HT1080 (cell line): Measurements from ENCODE around the gene CDH4. TPM values are rescaled to one million over a fixed set of nuclear protein-coding genes. Genes with fewer than 3 reads are reported as not detected.

ENCODE experiments used
- DNase-seq: peaks from one replicate; pipeline ENCODE4 v3.0.0-alpha.2; 2015; ENCODE audit warnings: low read depth
- total RNA-seq: library from RNA; depleted of rRNA; stranded (reverse); fragments of >200 nt; shearing (Covaris generic); gene quantifications from 2 replicates; pipeline ENCODE4 v1.2.3, GENCODE V29; 2014

Gene CDH4
- total RNA-seq, 1 experiment from 2014 or later: 10.8 TPM

DNA sequence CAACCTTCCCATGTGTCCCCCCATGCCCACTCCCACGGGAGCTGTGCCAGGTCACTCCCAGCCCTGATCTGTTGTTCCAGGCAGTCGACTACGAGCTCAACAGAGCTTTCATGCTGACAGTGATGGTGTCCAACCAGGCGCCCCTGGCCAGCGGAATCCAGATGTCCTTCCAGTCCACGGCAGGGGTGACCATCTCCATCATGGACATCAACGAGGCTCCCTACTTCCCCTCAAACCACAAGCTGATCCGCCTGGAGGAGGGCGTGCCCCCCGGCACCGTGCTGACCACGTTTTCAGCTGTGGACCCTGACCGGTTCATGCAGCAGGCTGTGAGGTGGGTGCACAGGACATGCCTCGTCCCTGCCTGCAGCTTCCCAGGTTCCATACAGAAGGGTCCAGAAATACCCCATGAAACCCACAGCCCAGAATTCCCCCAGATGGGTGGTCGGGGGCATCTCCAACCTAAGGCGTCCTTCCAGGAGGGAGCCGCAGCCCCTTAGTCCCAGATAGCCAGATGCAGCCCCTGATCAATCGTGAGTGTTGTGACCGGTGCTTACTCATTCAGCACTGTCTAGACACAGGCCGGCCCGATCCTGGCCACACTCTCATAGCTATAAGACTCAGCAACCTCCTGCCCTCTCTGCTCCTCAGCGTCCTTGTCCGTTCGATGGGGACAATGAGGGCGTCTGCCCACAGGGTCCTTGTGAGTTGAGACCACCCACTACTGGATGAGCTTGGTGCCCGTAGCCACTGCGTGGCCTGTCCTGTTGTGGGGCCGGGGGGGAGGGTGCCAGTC, 671.5 kb downstream of the CDH4 start:
- DNase-seq: no peak

DNA sequence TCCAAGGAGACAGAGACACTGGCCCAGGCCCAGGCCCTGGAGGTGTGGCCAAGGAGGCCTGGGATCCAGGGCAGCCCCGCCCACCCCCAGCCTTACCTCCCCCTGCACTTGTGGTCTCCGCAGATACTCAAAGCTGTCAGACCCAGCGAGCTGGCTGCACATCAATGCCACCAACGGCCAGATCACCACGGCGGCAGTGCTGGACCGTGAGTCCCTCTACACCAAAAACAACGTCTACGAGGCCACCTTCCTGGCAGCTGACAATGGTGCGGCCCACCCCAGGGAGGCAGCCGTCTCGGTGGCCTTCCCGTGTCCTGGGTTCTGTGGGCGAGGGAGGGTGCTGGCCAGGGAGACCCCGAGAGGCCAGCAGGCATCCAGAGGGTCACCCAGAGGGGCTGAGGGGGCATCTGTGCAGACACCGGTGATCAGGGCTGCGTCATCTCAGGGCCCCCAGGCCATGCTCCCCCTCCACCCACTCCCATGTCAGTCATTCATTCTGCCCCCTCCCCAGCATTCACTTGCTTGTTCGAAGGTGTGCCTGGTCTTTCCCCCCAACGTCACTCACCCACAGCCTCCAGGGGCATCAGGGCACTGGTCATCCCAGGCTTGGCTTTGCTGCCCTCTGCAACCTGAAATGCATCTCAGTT, 672.3 kb downstream of the CDH4 start:
- DNase-seq: no peak

GRCh38 chr20:61924858-61925554, 672.9 kb downstream of the CDH4 start:
- DNase-seq: no peak

GRCh38 chr20:61925555-61926252, 673.6 kb downstream of the CDH4 start:
- DNase-seq: peak; percentile 66

- no peak for DNase-seq
Observed at GRCh38 chr20:61926253-61926613, 674.2 kb downstream of the CDH4 start.

DNA sequence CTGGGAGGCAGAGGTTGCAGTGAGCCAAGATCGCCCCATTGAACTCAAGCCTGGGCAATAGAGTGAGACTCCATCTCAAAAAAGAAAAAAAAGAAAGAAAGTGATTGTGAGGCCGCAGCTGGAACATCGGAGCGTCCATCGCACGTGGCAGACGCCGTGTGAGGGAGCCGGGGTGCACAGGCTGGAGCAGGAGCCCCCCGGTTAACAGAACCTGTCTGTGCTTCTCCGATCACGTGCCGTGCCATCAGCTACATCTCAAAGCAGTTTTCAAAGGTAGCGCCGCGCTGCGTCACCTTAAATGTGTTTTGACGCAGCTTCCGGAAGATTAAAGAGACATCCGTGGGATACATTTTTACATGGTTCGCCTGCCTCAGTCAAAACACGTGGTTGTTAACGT, 674.7 kb downstream of the CDH4 start:
- DNase-seq: no peak

DNA sequence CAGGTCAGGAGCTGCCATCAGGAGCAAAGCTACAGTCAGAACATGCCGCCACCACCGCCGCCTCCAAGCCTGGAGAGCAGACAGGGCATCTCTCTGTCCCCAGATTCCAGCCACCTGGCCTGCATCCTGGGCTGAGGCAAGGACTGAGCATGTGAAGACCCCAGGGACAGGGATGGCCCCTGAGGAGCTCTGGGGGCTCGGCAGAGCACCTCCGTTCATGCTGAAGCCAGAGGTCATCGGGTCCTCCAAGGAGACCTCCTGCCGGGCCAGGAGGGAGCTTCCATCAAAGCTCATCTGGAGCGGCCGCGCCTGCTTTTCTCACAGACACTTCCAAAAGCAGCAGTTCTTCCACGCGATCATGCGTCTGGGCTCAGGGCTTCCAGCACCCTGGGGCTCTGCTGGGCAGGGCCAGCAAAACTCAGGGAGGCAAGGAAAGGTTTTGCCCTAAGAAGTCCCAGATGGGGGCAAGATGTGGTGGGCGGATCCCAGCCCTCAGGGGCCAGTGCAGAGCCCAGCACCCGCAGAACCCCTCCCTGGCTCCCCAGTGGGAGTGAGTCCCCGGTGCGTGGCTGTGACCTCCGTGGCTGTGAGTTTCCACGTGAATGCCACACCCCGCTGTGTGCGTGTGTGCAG, 675.2 kb downstream of the CDH4 start:
- no peak for DNase-seq

DNA sequence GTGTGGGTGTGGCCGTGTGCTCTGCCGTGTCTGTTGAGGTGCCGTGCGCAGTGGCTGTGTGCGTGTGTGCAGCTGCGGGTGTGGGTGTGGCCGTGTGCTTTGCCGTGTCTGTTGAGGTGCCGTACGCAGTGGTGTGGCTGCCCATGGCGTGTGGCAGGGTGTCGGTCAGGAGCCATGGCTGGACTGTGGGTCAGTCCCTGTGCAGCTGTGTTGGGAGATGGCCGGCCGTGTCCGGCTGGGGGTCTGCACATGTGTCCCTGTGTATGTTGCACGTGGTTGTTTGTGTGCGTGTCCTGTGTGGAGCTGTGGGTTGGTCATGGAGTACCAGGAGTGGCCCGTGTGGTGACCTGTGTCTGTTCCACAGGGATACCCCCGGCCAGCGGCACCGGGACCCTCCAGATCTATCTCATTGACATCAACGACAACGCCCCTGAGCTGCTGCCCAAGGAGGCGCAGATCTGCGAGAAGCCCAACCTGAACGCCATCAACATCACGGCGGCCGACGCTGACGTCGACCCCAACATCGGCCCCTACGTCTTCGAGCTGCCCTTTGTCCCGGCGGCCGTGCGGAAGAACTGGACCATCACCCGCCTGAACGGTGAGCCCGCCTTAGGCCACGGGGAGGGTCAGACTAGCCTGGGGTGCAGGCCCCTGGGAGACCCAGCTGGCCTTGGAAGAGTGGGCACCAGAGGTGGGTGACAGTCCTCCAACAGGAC, 675.9 kb downstream of the CDH4 start:
- DNase-seq: no peak

DNA sequence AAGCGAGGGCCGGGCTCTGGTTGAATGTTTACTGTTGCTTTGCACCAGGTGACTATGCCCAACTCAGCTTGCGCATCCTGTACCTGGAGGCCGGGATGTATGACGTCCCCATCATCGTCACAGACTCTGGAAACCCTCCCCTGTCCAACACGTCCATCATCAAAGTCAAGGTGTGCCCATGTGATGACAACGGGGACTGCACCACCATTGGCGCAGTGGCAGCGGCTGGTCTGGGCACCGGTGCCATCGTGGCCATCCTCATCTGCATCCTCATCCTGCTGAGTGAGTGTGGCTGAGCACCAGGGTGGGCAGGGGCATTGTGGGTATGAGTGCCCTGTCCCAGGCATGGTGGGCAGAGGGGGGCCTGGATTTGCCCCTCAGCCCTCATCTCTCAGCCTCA, 677.5 kb downstream of the CDH4 start:
- DNase-seq: no peak

DNA sequence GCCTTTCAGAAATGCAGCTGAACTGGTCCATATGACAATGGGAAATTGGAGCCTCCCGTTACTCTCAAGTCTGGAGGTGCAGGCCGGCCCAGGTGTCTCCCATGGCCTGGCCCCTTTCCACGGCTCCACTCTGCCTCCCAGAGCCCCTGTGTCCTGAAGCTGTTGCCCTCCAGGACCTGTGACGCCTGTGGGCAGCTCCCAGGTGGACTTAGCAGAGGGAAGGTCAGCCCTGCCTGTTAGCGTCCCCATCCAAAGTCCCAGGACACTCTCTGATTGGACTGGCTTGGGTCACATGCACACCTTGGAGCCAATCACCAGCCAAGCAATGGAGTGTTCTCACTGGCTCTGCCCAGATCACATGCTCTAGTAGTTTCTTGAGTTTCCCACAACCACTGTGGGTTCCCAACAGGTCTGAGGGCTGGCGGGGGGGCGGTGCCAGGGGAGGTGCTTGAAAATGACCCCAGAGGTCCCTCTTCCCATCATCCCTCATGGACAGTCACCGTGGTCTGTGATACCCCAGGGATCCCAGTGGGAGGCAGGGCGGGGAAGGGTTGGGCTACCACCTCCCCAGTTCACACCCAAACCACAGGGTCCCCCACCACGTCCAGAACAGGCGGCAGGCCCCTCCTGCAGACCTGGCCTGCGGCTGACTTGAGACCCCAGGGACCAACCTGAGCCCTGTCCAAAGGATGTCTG, 678.1 kb downstream of the CDH4 start:
- no peak for DNase-seq

DNA sequence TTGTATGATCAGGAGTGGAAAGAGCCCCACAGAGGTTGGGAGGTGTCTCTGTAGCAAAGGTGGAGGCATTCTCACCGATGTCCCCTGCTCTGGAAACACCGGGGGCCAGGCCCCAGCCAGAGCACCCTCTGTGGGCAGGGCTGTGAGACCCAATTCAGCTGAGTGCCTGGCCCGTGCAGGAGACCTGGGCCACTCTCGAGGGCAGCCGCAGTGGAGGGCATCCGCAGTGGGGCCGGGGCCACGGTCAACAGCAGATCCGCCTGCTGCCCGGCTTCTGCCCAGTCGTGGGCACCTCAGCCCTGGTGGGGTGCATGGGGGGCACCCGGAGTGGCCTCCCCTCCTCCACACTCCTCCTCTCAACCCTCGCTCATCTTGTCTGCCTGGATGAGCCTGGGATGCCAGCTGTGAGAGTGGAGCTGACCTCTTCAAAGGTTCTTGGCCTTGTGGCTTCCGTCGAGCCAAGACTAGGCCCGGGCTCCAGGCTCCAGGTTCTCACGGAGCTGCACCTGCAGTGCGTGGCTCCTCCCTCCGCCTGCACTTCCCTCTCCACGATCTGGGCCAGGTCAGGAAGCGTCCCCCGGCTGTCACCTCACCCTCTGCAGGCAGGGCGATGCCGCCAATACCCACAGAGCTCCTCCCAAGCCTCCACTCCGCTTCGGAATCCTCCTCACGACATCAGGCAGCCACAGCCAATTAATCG, 678.9 kb downstream of the CDH4 start:
- DNase-seq: no peak

DNA sequence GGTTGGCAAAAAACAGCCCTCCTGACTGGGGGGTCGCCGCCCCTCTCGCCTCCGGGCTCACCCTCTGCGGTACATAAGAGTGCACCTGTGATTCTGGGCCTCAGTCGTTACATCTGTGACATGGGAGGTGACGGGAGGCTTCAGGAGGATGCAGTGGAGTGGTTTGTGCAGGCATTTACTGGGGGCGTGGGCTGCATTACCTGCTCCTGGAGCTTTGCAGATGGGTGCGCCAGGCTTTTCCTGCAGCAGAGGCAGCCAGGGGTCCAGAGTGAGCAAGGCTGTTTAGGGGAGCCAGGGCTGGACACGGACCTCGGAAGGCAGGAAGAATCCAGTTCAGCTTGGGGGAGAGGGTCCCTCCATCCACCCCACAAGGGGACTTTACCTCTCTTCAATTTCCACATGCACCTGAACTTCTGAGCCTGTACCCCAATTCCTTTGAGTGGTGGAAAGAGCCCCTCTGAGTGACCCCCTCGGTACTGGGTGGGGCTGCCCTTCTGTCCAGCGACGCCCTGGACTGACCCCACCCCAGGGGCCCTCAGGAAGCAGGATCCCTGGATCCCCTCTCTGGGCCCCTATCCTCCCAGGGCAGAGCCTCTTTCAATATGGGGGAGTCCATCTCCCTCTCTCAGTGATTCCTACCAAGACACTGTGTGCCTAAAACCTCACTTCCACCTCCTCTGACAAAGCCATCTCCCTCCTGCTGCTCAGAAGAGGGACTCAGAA, 679.6 kb downstream of the CDH4 start:
- no peak for DNase-seq

GRCh38 chr20:61932199-61932592, 680.1 kb downstream of the CDH4 start:
- DNase-seq: no peak

- no peak for DNase-seq
Observed at GRCh38 chr20:61932711-61933480, 680.8 kb downstream of the CDH4 start.

DNA sequence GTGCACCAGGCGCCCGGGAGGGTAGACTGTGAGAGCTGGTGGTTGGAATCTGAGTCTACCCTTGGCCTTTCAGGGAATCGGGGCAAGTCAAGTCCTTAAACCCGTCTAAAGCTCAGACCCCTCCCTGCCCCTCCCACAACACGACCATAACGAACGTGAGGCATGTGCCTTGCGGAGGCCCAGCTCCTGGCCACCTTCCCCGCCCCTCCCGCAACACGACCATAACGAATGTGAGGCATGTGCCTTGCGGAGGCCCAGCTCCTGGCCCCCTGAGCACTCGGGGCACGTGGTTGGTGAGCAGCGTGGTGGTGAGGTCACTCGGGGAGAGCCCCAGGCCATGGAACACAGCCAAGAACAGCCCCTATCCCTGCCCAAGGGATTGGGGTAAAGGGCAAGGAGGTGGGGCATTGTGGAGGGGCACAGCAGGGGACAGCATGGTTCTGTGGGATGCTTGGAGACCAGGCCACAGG, 681.5 kb downstream of the CDH4 start:
- DNase-seq: no peak

DNA sequence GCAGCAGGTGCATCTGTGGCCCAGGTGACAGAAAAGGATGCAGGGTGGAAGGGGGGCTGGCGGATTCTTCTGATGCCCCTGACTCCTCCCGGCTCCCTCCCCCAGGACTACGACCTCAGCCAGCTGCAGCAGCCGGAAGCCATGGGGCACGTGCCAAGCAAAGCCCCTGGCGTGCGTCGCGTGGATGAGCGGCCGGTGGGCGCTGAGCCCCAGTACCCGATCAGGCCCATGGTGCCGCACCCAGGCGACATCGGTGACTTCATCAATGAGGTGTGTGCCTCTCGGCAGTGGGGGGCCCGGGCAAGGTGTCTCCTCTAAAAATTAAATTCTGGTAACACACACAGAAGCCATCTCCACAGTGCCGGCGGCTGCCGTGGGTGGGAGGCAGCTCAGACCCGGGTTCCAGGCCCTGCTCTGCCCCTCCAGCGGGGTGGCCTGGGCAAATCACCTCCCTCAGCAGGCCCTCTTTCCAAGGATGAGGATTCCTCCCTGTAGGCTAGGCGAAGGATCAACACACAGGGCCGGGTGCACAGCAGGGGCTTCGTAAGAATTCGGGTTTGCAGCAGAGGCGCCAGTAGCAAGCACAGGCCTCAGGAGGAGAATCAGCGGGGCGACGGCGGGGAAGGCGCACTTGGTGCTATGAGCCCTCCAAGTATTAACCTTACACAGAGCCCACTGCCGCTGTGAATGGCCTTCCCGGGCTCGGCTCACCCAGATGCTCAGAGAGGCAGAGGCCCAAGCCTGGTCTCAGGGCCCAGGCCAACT, 682.1 kb downstream of the CDH4 start:
- DNase-seq: no peak
